Erythroblast (primary cell): Measurements from ENCODE around the gene TNNC1.

Experiments
- GATA1 ChIP-seq: IDR thresholded peaks from 2 replicates; pipeline ENCODE4 v1.6.1; 2011; ENCODE audit warnings: low read depth, mild to moderate bottlenecking, control low read depth, low read length, moderate library complexity
- POLR2A ChIP-seq: IDR thresholded peaks from 2 replicates; pipeline ENCODE4 v1.6.1; 2011; ENCODE audit warnings: mild to moderate bottlenecking, low read length

GRCh38 chr3:52440249-52440551 is 13.6 kb downstream of the TNNC1 start:
- TF ChIP-seq POLR2A (no peak), GATA1 (no peak)
